Stomach (tissue), 9 donors: ENCODE measurements around the gene COPS9. TPM values are rescaled to one million over a fixed set of nuclear protein-coding genes. Genes with fewer than 3 reads are reported as not detected.

Experiments used
- DNase-seq, 2 donors: peaks; one replicate each; pipeline versions ENCODE4 v3.0.0 to v3.0.0-alpha.2; 2013 to 2019
- H3K27ac ChIP-seq, 5 donors: fragments of 200-600 bp in 4 of 5; sonication (generic) in 4 of 5; one replicate each; pipeline ENCODE4 v1.5.1; 2013 to 2019; ENCODE audit warnings: mild to moderate bottlenecking in 1 of 5, moderate library complexity in 1 of 5
- H3K27me3 ChIP-seq, 3 donors: fragments of 200-600 bp; sonication (generic); one replicate each; pipeline ENCODE4 v1.5.1; 2017 to 2019; ENCODE audit warnings: mixed run types in 1 of 3
- H3K36me3 ChIP-seq, 4 donors: fragments of 200-600 bp; sonication (generic); 1 replicate in 3 of 4; 2 replicates in 1 of 4; pipeline ENCODE4 v1.5.1; 2016 to 2019
- H3K4me1 ChIP-seq, 4 donors: fragments of 200-600 bp; sonication (generic); one replicate each; pipeline ENCODE4 v1.5.1; 2016 to 2019
- H3K4me3 ChIP-seq, 4 donors: fragments of 200-600 bp; sonication (generic) in 3 of 4; one replicate each; pipeline ENCODE4 v1.5.1; 2016 to 2019; ENCODE audit warnings: mild to moderate bottlenecking in 1 of 4
- H3K9me3 ChIP-seq, 4 donors: fragments of 200-600 bp; sonication (generic); one replicate each; pipeline ENCODE4 v1.5.1; 2016 to 2019
- EP300 ChIP-seq: sonication (generic); formaldehyde crosslinking; IDR thresholded peaks from one replicate; pipeline ENCODE4 v1.6.1; 2017; ENCODE audit warnings: antibody characterized with exemption
- POLR2A ChIP-seq, 4 donors: fragments of 450-650 bp; IDR thresholded peaks; one replicate each; pipeline ENCODE4 v1.6.1; 2016; ENCODE audit warnings: antibody characterized with exemption in 4 of 4, control low read depth in 2 of 4, mild to moderate bottlenecking in 1 of 4, moderate library complexity in 1 of 4
- POLR2AphosphoS5 ChIP-seq, 3 donors: sonication (generic); formaldehyde crosslinking; IDR thresholded peaks; one replicate each; pipeline ENCODE4 v1.6.1; 2016; ENCODE audit warnings: antibody characterized with exemption in 3 of 3
- WGBS, 5 donors: extraction: QIAGEN DNeasy Blood & Tissue Kit in 3 of 5; methylation state at CpG; one replicate each; pipeline versions ENCODE4 v1.1.5 to v1.1.7; 2013 to 2018; 5-methylcytosine and 5-hydroxymethylcytosine counted together
- intact Hi-C: fragments of 100-400 bp; cut with DNase I; formaldehyde crosslinking; loops from one replicate; pipeline ENCODE4 v1.15.1; 2023; ENCODE audit warnings: low total_unique reads
- polyA plus RNA-seq, 3 donors: library from polyadenylated mRNA; stranded (reverse); fragments of 200-250 nt; gene quantifications; one replicate each; pipeline ENCODE4 v1.2.3, GENCODE V29; 2013
- total RNA-seq, 5 donors: library from RNA; depleted of rRNA; stranded (reverse); fragments of >200 nt; gene quantifications; one replicate each; pipeline versions ENCODE4 v1.1.0 to v1.2.3, GENCODE V29; 2014 to 2016
- TF ChIP-seq, protein P1 (sequence below), 7 experiments: fragments of 450-650 bp in 4 of 7; fragments of 200-600 bp in 3 of 7; sonication (generic) in 3 of 7; IDR thresholded peaks; one replicate each; pipeline ENCODE4 v1.5.1; 2016 to 2019; ENCODE audit warnings: antibody characterized with exemption in 7 of 7, control low read depth in 2 of 7, mild to moderate bottlenecking in 1 of 7
- donor health status: healthy with polysubstance abuse.
- donor health status: Bipolar disorder and iron deficiency.
- donor health status: healthy.

The COPS9 gene
- total and polyA plus RNA-seq, 8 donors, result 40.6 to 582 (median 136) TPM

GRCh38 chr2:240137596-240138253, 1.6 kb upstream of the COPS9 start:
- H3K36me3 ChIP-seq, result peaks cover 11 to 15% (median 12%) of the 10 kb centered on the region in 4 donors
- intact Hi-C loops, result no loop called here

GRCh38 chr2:240136671-240137292, 677 bp upstream of the COPS9 start:
- no peak for DNase-seq
- no peak for TF ChIP-seq POLR2AphosphoS5 (IDR thresholded peaks at IDR 0.05)
- TF ChIP-seq, protein P1, sequence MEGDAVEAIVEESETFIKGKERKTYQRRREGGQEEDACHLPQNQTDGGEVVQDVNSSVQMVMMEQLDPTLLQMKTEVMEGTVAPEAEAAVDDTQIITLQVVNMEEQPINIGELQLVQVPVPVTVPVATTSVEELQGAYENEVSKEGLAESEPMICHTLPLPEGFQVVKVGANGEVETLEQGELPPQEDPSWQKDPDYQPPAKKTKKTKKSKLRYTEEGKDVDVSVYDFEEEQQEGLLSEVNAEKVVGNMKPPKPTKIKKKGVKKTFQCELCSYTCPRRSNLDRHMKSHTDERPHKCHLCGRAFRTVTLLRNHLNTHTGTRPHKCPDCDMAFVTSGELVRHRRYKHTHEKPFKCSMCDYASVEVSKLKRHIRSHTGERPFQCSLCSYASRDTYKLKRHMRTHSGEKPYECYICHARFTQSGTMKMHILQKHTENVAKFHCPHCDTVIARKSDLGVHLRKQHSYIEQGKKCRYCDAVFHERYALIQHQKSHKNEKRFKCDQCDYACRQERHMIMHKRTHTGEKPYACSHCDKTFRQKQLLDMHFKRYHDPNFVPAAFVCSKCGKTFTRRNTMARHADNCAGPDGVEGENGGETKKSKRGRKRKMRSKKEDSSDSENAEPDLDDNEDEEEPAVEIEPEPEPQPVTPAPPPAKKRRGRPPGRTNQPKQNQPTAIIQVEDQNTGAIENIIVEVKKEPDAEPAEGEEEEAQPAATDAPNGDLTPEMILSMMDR (IDR thresholded peaks at IDR 0.05), result no peak
- no peak for TF ChIP-seq EP300
- TF ChIP-seq POLR2A (IDR thresholded peaks at IDR 0.05), result no peak
- WGBS, 5 donors, result 29 to 36% (median 33%) methylated on average over 36 of the region's 36 CpGs

More at GRCh38 chr2:240137596-240138253, 1.6 kb upstream of the COPS9 start:
- DNase-seq, result no peak
- Histone ChIP-seq H3K27ac (no peak overlapping the region), H3K9me3 (no peaks in the 10 kb centered on the region), H3K4me3 (no peak overlapping the region), H3K4me1 (peaks cover 12 to 24% (median 24%) of the 10 kb centered on the region in 4 donors), H3K27me3 (peaks cover 0 to 17% (median 5%) of the 10 kb centered on the region in 3 donors)
- TF ChIP-seq, protein P1 (IDR thresholded peaks at IDR 0.05), result no peak
- TF ChIP-seq POLR2AphosphoS5 (IDR thresholded peaks at IDR 0.05) (no peak), EP300 (no peak), POLR2A (IDR thresholded peaks at IDR 0.05) (no peak)
- 84 to 93% (median 90%) methylated on average over 15 to 19 of the region's 19 CpGs for WGBS, 5 donors

GRCh38 chr2:240135706-240136012, 446 bp downstream of the COPS9 start:
- 0 to 2% (median 1%) methylated on average over 11 to 17 of the region's 17 CpGs for WGBS, 5 donors
- Histone ChIP-seq H3K27me3 (no peaks in the 10 kb centered on the region), H3K27ac (peak overlapping the region in 4 of 5 donors; percentile 59 to 88 (median 77)), H3K36me3 (peaks cover 26 to 35% (median 32%) of the 10 kb centered on the region in 4 donors), H3K4me1 (peaks cover 12 to 24% (median 24%) of the 10 kb centered on the region in 4 donors), H3K9me3 (no peaks in the 10 kb centered on the region), H3K4me3 (peak overlapping the region; percentile 73 to 100 (median 97))
- intact Hi-C loops, result no loop called here
- TF ChIP-seq POLR2AphosphoS5 (IDR thresholded peaks at IDR 0.05) (no peak), POLR2A (IDR thresholded peaks at IDR 0.05) (no peak)
- DNase-seq, result no peak

More at GRCh38 chr2:240136671-240137292, 677 bp upstream of the COPS9 start:
- intact Hi-C loops, result no loop called here
- peaks cover 15 to 24% (median 21%) of the 10 kb centered on the region in 4 donors for H3K36me3 ChIP-seq
- H3K4me1 ChIP-seq, result peaks cover 12 to 24% (median 24%) of the 10 kb centered on the region in 4 donors
- peak overlapping the region in 4 of 5 donors; percentile 59 to 88 (median 77) for H3K27ac ChIP-seq
- H3K4me3 ChIP-seq, result peak overlapping the region; percentile 73 to 100 (median 97)
- no peaks in the 10 kb centered on the region for H3K9me3 ChIP-seq
- peaks cover 0 to 10% (median 5%) of the 10 kb centered on the region in 3 donors for H3K27me3 ChIP-seq

- Histone ChIP-seq H3K36me3 (peaks cover 32 to 42% (median 38%) of the 10 kb centered on the region in 4 donors), H3K9me3 (no peaks in the 10 kb centered on the region), H3K27ac (peak overlapping the region in 2 of 5 donors; percentile 86 to 88), H3K4me1 (peaks cover 12 to 24% (median 24%) of the 10 kb centered on the region in 4 donors), H3K4me3 (peak overlapping the region; percentile 73 to 100 (median 97)), H3K27me3 (no peaks in the 10 kb centered on the region)
- 78 to 85% (median 82%) methylated on average over 15 of the region's 15 CpGs for WGBS, 5 donors
- TF ChIP-seq, protein P1 (IDR thresholded peaks at IDR 0.05), result no peak
- TF ChIP-seq POLR2AphosphoS5 (IDR thresholded peaks at IDR 0.05) (no peak), EP300 (no peak), POLR2A (IDR thresholded peaks at IDR 0.05) (no peak)
- no peak for DNase-seq
- intact Hi-C loops, result no loop called here
These were observed 1.1 kb downstream of the COPS9 start for GRCh38 chr2:240134956-240135520.
